GM20000 (cell line): ENCODE data around the gene GAGE13.
"Not testable (repeated sequence)": the region's sequence is repeated elsewhere in the genome, so short reads cannot be mapped to it uniquely, and the experiment has no call there.

Source experiments
- DNase-seq: peaks from one replicate; pipeline ENCODE4 v3.0.0; 2012; ENCODE audit warnings: low spot score
- TF ChIP-seq, protein P1 (sequence below): IDR thresholded peaks from 2 replicates; pipeline ENCODE4 v1.5.1; 2012; ENCODE audit warnings: mild to moderate bottlenecking, control low read depth; ENCODE audit errors: extremely low read depth, missing control alignments

Gene GAGE13, protein sequence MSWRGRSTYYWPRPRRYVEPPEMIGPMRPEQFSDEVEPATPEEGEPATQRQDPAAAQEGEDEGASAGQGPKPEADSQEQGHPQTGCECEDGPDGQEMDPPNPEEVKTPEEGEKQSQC

DNA sequence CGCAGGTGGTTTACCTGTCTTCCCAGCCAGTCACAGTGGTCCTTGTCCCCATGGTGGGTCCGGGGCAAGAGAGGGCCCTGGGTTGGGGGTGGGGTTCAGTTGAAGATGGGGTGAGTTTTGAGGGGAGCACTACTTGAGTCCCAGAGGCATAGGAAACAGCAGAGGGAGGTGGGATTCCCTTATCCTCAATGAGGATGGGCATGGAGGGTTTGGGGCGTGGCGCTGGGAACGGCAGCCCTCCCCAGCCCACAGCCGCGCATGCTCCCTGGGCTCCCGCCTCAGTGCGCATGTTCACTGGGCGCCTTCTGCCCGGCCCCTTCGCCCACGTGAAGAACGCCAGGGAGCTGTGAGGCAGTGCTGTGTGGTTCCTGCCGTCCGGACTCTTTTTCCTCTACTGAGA is at the start of gene GAGE13:
Gene GAGE13, plus strand, starts transcription at position 301 of the 400 bp plus-strand sequence. CDS start 1,156 bp downstream, outside the sequence.
- DNase-seq: not testable (repeated sequence)

DNA sequence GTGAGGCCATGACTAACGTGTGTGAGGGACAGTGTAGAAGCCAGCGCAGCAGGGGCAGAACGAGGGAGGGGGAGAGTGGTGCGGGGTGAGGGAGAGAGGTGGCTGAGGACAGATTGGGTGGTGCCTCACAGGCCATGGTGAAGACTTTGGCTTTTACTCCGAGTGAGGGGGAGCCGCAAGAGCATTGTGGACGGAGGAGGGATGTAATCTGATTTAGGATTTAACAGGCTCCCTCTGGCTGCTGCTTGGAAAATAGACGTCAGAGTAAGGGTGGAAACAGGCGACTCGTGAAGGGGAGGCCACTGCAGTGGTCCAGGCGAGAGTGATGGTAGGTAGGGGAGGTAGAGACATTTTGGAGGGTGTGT is 48.8 kb upstream of the GAGE13 start:
- DNase-seq: no peak

DNA sequence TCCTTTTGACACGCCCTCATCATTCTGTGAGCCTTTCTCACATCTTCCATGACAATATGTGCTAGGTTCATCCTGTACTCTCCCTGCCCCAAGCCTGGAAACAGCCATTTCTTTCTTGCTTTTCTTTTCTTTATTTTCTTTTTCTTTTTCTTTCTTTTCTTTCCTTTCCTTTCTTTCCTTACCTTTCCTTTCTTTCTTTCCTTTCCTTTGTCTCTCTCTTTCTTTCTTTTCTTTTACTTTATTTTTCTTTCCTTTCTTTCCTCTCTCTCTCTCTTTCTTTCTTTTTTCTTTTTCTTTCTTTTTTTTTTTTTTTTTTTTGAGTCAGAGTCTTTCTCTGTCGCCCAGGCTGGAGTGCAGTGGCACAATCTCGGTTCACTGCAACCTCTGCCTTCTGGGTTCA is 47.2 kb upstream of the GAGE13 start:
- DNase-seq: no peak
- TF ChIP-seq, protein P1, sequence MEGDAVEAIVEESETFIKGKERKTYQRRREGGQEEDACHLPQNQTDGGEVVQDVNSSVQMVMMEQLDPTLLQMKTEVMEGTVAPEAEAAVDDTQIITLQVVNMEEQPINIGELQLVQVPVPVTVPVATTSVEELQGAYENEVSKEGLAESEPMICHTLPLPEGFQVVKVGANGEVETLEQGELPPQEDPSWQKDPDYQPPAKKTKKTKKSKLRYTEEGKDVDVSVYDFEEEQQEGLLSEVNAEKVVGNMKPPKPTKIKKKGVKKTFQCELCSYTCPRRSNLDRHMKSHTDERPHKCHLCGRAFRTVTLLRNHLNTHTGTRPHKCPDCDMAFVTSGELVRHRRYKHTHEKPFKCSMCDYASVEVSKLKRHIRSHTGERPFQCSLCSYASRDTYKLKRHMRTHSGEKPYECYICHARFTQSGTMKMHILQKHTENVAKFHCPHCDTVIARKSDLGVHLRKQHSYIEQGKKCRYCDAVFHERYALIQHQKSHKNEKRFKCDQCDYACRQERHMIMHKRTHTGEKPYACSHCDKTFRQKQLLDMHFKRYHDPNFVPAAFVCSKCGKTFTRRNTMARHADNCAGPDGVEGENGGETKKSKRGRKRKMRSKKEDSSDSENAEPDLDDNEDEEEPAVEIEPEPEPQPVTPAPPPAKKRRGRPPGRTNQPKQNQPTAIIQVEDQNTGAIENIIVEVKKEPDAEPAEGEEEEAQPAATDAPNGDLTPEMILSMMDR: no peak

More for the DNA sequence above, 48.8 kb upstream of the GAGE13 start:
- TF ChIP-seq, protein P1: no peak

DNA sequence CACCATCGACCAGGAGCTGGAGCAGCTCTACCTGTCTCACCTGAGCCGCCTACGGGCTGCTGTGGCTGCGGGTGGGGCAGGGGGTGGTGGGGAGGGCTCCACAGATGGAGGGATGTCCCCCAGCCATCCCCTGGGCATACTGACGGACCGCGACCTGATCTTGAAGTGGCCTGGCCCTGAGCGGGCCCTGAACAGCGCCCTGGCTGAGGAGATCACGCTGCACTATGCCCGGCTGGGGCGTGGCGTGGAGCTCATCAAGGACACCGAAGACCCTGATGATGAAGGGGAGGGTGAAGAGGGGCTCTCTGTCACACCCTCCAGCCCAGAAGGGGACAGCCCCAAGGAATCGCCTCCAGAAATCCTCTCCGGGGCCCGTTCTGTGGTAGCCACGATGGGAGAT is 45.2 kb upstream of the GAGE13 start:
- no peak for DNase-seq
- TF ChIP-seq, protein P1: no peak

DNA sequence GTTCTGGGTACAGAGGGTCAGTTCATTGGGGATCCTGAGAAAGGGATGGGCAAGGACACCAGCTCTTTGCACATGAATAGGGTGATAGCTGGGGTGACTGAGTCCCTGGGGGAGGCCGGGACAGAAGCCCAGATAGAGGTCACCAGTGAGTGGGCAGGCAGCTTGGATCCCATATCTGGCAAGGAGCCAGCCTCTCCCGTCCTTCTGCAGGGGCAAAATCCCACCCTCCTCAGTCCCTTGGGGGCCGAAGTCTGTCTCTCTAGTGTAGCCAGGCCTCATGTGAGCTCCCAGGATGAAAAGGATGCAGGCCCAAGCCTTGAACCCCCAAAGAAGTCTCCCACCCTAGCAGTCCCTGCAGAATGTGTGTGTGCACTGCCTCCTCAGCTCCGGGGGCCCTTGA is 44.8 kb upstream of the GAGE13 start:
- TF ChIP-seq, protein P1: no peak
- DNase-seq: no peak

DNA sequence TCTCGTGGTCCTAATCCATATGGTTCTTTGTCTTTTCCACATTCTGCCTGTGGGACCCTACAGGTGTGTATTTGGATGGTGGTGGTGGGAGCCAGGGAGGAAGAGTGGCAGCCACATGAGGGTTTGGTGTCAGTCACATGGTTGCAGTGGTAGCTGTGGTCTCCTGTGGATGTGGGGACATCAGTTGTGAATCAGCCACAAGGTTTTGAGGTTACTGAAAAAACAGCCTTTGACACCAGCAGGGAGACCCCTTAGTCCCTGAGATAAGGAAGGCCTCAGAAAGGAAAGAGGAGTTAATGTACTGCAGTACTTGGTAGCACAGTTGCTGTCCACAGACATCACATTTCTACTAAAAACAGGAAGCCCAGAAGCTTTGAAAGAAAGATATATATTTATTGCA is 43.7 kb upstream of the GAGE13 start:
- TF ChIP-seq, protein P1: no peak
- no peak for DNase-seq

DNA sequence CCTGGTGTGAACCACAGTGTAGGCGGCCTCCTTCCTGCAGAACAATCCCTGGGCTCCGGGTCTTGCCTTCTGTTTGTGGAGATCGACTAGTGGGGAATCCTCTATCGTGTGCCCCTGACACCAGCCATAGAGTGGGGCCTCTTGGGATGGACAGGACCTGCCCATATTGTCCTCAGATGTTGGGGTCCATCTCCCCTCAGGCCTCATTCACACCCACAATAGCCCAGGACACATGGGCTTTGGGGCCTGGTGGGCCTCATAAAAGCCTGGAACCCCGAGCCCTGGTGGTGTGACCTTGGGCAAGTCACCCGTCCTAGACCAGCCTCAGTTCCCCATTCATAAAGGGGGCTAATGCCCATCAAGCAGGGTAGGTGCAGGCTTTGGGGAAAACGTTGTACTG is 41.2 kb upstream of the GAGE13 start:
- TF ChIP-seq, protein P1: no peak
- DNase-seq: no peak

DNA sequence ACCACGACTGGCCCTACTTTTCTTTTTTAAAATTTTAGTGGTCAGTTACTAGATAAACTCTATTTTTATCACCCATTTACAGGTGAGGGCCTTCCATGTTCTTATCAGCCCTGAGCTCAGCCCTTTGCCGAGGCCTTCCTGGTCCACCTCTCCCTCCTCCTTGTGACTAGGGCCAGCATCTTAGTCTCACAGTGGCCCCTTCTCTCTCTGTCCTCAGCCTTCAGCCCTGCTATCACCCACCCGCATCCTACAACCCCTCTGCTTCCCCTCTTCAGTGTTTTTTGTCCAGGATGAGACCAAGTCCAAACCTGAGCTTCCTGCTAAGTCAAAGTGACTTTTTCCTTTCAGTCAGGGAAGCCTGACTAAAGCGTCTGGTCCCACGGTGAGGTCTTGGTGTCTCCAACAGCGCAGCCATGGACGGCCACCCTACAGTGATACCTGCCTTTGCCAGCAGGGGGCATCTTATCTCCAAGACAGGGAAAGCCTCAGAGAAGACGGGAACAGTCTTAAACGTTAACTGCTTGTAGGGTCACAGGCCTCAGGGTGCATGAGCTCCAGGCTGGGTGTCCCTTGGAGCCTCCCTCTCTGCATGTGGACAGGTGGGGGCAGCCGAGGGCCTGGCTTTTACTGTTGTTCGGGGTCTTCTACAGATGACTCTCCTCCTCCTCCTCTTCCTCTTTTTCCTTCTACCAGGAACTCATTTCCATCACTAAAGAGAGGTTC is 39.6 kb upstream of the GAGE13 start:
- peak; percentile 37 for DNase-seq
- TF ChIP-seq, protein P1: peak; percentile 51
